Measurements from ENCODE around the gene GPRIN3.

GPRIN3 gene

GRCh38 chr4:89253935-89254334 is 53.7 kb downstream of the GPRIN3 start:
- no peak for DNase-seq

DNA sequence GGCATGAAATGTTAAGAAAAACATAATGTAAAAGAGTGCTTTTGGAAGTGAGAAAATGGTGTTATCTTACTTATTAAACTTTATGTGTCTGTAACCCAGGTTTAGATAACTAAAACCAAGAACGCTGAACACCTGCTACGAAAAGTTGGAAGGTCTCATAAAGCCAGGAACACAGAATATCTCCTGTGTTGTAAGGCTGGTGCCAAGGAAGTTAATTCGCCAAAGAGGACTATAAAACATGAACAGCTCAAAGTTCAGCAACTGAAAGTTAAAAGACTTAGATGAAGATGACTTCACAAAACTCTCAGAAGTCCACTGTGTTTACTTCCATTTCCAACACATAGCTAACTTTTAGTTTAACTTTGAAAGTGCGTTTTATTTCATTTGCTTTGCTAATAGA is 54.3 kb downstream of the GPRIN3 start:
- DNase-seq = no peak

DNA sequence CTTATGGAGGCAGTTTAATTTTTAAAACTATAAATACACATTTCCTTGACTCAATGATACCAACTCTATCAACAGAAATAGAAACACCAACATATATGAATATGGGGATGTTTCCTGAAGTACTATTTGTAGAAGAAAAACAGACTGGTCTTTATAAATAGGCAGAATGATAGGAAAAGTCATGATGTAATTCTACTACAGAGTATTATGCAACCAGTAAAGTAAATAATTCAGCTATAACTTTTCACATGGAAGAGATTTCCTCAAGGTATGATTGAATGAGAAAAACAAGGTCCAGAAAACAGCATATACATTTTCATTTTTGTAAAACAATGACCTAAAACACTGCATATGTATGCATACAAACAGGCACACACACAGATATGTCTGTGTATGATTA is 56.2 kb downstream of the GPRIN3 start:
- no peak for DNase-seq

DNA sequence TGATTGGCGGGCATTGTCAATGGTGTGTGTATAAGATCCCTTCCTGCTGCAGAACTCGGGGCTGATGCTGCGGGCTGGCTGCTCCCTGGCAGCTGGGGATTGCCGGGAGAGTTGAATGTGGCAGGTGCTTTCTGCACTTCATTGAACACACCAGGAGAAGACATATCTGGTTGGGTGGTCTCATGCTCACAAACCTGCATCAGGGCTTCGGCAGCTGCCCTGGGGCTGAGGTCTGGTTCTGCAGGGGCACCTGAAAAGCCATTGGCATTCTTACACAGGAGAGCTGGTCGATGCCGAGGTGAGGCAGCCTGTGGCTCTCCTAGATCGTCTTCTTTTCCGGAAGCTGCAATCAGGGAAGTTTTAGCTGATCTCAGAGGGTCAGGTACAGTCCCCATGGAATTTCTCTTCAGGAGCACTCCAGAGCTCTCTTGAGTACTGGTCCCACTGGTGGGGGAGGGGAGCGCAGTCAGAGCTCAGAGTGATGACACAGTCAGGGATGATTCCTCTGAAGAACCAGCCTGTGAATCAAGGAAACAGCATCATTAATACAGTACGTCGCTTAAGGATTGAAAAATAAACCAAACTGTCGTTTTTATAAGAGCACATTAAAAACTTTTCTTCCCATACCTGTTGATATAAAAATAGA is 57.8 kb downstream of the GPRIN3 start:
- no peak for DNase-seq

- no peak for DNase-seq
Measured at GRCh38 chr4:89249313-89249712, 58.3 kb downstream of the GPRIN3 start.

DNA sequence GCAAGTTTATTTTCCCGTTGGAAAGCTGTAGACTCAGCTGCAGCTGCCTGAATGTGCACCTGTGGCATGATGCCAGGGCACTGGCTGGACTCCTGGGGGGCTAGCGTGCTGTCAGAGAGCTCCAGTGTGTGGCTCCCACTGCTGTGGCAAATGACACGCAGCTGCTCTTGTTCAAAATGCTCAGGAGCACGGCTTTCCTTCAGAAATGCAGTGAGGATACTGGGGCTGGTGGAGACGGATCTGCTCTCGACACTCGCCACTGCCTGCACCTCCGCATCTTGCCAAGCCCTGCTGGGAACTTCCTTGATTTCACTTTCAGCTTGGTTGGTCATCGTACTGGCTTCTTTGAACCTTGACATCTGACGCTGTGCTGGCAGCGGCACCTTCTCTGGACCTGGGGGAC is 58.7 kb downstream of the GPRIN3 start:
- DNase-seq = no peak

- DNase-seq = no peak
Measured at GRCh38 chr4:89247951-89248350, 59.6 kb downstream of the GPRIN3 start.

DNA sequence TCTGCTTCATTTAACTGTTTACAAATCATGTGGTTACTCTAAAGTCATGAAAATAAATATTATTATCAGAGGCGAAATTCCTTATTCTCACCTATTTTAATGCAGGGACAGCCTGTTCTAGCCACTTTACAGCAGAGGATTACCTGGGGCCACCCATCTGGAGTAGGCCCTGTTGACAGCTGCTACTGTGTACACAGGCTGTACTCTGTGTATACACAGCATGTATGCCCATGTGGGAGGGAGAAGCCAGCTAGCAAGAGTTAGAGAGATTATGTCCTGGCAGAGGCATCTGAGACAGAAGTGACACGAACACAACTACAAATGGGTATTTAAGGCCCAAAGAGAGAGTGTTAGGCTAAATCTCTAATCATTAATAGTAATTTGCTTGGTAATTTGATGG is 62.1 kb downstream of the GPRIN3 start:
- no peak for DNase-seq

DNA sequence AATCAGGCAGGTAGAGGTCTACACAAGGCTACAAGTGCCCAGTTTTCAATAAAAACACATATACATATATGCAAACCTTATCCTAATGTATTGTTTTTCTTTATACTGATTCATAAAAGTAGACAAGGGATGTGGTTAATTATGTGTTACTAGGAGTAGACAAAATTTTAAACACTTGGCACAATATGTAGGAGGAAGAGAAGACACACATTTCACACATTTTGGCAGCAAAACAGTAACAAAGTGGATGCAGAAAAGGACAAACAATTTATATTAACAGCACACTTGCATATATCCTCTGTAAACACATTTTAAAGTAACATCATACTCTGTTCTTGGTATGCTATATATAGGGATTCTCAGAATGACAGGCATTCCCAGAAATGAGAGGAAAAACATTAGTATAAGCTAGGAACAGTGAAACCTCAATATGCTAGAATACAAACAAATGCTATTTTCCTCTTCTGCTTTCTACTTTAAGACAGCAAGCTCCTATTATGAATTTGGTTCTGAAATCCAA is 63.8 kb downstream of the GPRIN3 start:
- DNase-seq = no peak

- no peak for DNase-seq
Measured at GRCh38 chr4:89242864-89243732, 64.5 kb downstream of the GPRIN3 start.

GRCh38 chr4:89242216-89242615 is 65.4 kb downstream of the GPRIN3 start:
- no peak for DNase-seq

- DNase-seq = no peak
Measured at GRCh38 chr4:89230271-89230670, 77.3 kb downstream of the GPRIN3 start.

GRCh38 chr4:89226665-89227574 is 80.7 kb downstream of the GPRIN3 start:
- DNase-seq = peak; percentile 70

DNA sequence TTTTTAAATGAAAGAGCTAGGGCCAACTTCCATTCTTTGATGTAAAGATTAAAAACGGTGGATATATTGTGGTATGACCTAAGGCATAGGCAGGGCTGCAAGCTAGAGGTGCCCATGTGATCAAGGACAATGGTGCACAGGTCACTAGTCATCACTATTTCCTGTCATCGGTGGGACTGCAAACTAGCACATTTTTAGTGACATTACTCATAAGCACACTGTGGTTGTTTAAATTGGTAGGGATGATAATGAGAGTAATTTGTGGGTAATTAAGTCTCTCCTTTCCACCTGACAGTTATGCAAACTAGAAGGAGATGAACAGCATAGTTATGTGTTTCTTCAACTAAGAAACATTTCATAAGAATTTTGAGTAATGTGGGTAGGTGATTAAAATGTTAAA is 85.4 kb downstream of the GPRIN3 start:
- no peak for DNase-seq

DNA sequence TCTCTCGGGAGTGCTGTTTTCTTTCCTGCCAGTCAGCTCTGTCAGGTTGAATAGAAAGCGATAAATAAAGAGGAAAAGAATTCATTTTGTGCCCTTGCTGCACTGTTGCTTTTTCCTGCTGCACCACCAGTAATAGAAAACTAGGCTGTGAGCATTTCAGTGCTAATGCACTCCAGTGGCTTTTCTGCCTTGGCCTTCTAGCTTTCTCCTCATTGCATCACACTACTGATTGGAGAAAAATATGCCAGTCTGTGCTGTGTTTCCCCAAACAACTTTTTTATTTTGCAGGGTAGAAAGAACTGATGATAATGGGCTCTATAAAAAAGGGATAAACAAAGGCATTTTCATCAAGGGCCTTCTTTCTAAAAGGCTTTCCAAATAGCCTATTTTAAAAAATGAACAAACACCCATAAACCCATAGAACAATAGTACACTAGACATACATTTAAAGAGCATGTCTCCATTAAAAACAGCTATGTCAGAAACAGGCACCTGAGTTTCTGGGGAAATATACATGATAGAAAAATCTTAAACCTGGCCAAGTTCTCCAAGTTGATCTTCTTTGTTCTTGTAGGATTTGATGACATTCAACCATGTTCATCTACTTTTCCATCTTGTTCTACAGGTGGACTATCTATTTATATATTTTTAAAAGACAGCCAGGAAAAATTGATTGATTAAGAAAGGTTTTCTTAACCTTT is 86.3 kb downstream of the GPRIN3 start:
- no peak for DNase-seq

- DNase-seq = no peak
Measured at GRCh38 chr4:89218587-89218986, 89.0 kb downstream of the GPRIN3 start.

- no peak for DNase-seq
Measured at GRCh38 chr4:89217604-89218003, 90.0 kb downstream of the GPRIN3 start.

DNA sequence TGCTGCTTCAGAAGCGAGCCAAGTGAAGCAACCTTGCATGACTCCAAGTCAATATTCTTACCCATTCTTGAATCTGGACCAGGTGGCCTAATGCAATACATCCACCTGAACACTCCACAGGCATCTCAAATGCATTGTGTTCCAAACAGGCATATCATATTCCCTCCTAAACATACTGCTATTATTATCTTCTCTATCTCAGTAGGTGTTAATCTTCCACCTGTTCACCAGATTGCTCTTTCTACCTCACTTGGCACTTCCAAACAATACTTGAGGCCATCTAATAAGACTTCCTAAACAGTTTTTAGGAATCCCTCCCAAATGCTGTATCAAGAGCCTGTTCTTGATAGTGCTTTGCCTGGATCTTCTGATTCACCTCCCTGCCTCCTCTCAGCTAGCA is 90.7 kb downstream of the GPRIN3 start:
- no peak for DNase-seq

DNA sequence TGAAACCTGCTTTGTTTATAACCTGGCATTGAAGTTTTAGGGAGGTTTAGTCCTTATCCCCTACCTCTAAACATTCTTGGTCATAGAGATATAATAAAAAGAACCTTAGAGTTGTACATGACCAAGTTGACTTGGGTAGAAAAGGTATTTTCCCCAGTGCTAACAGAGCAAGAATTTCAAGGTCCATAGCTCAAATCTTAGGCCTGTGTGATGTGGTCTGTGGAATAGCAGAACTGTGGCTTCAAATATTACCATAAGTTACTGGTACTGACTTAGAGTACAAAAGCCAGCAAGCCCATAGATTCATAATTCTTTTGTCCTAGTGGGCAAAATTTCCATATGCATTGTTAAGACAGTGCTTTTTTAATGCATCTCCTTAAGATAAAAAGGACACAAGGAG is 91.2 kb downstream of the GPRIN3 start:
- DNase-seq = no peak

GRCh38 chr4:89215736-89216135 is 91.9 kb downstream of the GPRIN3 start:
- DNase-seq = no peak

DNA sequence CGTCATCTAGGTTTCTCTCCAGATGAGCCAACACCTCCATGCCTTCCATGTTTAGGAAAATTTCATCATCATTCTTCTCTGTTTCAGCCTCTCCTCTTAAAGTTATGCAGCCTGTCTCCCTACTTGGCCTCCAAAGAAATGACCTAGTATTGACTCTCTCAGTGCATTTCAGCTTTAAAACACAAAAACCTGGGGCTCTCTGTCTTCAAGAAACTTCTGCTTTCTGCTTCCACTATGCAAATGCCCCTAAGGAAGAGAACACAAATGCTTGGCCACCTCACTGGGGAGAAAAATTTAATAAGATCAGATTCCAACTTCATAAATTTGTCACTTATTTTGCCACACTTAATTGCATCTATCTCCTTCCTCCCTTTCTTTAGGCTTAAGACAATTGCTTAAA is 93.3 kb downstream of the GPRIN3 start:
- DNase-seq = no peak

DNA sequence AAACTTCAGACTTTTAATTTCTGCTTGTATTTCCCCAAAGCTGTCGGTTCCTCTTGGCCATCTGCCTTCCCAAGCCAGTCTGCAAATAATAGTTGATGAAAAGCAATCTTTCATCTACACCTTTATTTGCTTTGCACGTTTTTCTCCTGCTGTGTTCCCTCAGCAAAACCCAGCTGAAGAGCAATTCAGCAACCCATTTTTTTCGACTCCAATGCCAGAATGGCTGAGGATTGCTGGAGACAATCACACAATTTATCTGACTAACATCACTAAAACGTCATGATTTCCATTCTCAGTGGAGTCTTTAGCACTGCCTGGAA is 94.3 kb downstream of the GPRIN3 start:
- DNase-seq = no peak

Data from CD4-positive, alpha-beta T cell treated with Interferon gamma for 1 hour (primary cell).